Ascending aorta (tissue), 2 donors: ENCODE results near the gene INPP5A. TPM values are rescaled to one million over a fixed set of nuclear protein-coding genes. Genes with fewer than 3 reads are reported as not detected.

Experiments
- DNase-seq, 2 donors: peaks; one replicate each; pipeline ENCODE4 v3.0.0-alpha.2; 2019; ENCODE audit warnings: low spot score in 2 of 2
- H3K27ac ChIP-seq, 2 donors: fragments of 200-600 bp; sonication (generic); one replicate each; pipeline ENCODE4 v1.5.1; 2016 to 2017; ENCODE audit warnings: mild to moderate bottlenecking in 1 of 2
- H3K27me3 ChIP-seq: fragments of 200-600 bp; sonication (generic); one replicate; pipeline ENCODE4 v1.5.1; 2017
- H3K36me3 ChIP-seq, 2 donors: fragments of 200-600 bp; sonication (generic); one replicate each; pipeline ENCODE4 v1.5.1; 2016
- H3K4me1 ChIP-seq, 2 donors: fragments of 200-600 bp; sonication (generic); one replicate each; pipeline ENCODE4 v1.5.1; 2016 to 2017; ENCODE audit warnings: mild to moderate bottlenecking in 1 of 2
- H3K4me3 ChIP-seq, 2 donors: fragments of 200-600 bp; sonication (generic); one replicate each; pipeline ENCODE4 v1.5.1; 2016 to 2017; ENCODE audit warnings: mild to moderate bottlenecking in 1 of 2
- H3K9me3 ChIP-seq, 2 donors: fragments of 200-600 bp; sonication (generic); one replicate each; pipeline ENCODE4 v1.5.1; 2016
- CTCF ChIP-seq, 3 experiments: fragments of 200-600 bp in 2 of 3; fragments of 450-650 bp in 1 of 3; sonication (generic) in 2 of 3; IDR thresholded peaks; one replicate each; pipeline ENCODE4 v1.5.1; 2016 to 2019; ENCODE audit warnings: antibody characterized with exemption in 3 of 3, mild to moderate bottlenecking in 1 of 3, moderate library complexity in 1 of 3
- intact Hi-C: fragments of 100-400 bp; cut with DNase I; formaldehyde crosslinking; loops from one replicate; pipeline ENCODE4 v1.15.1; 2023
- total RNA-seq: library from RNA; depleted of rRNA; stranded (reverse); fragments of >200 nt; gene quantifications from one replicate; pipeline ENCODE4 v1.1.0, GENCODE V29; 2016

The INPP5A gene
- total RNA-seq, 1 donor from 2014 or later: 81.2 TPM

GRCh38 chr10:132755166-132755711, 217.7 kb downstream of the INPP5A start:
- TF ChIP-seq CTCF (IDR thresholded peaks at IDR 0.05): no peak
- H3K36me3 ChIP-seq: peaks cover 59 to 77% of the 10 kb centered on the region in 2 donors

GRCh38 chr10:132756591-132756990, 219.0 kb downstream of the INPP5A start:
- H3K27ac ChIP-seq: no peak overlapping the region
- H3K9me3 ChIP-seq: no peaks in the 10 kb centered on the region
- H3K4me1 ChIP-seq: no peaks in the 10 kb centered on the region
- peaks cover 53 to 77% of the 10 kb centered on the region in 2 donors for H3K36me3 ChIP-seq
- H3K27me3 ChIP-seq: no peaks in the 10 kb centered on the region
- no peak for DNase-seq
- intact Hi-C loops: no loop called here
- no peak overlapping the region for H3K4me3 ChIP-seq
- TF ChIP-seq CTCF (IDR thresholded peaks at IDR 0.05): no peak

More at GRCh38 chr10:132755166-132755711, 217.7 kb downstream of the INPP5A start:
- H3K27ac ChIP-seq: no peak overlapping the region
- H3K4me3 ChIP-seq: no peak overlapping the region
- intact Hi-C loops: no loop called here
- DNase-seq: no peak
- no peaks in the 10 kb centered on the region for H3K27me3 ChIP-seq
- no peaks in the 10 kb centered on the region for H3K4me1 ChIP-seq
- no peaks in the 10 kb centered on the region for H3K9me3 ChIP-seq

GRCh38 chr10:132757171-132757570, 219.6 kb downstream of the INPP5A start:
- H3K4me1 ChIP-seq: no peaks in the 10 kb centered on the region
- intact Hi-C loops: no loop called here
- peaks cover 53 to 82% of the 10 kb centered on the region in 2 donors for H3K36me3 ChIP-seq
- no peak overlapping the region for H3K27ac ChIP-seq
- DNase-seq: no peak
- H3K9me3 ChIP-seq: no peaks in the 10 kb centered on the region
- TF ChIP-seq CTCF (IDR thresholded peaks at IDR 0.05): no peak
- no peak overlapping the region for H3K4me3 ChIP-seq
- H3K27me3 ChIP-seq: no peaks in the 10 kb centered on the region

GRCh38 chr10:132758865-132759264, 221.3 kb downstream of the INPP5A start:
- DNase-seq: no peak
- H3K9me3 ChIP-seq: no peaks in the 10 kb centered on the region
- H3K36me3 ChIP-seq: peaks cover 52 to 78% of the 10 kb centered on the region in 2 donors
- H3K4me3 ChIP-seq: no peak overlapping the region
- TF ChIP-seq CTCF (IDR thresholded peaks at IDR 0.05): no peak
- H3K4me1 ChIP-seq: no peaks in the 10 kb centered on the region
- no peaks in the 10 kb centered on the region for H3K27me3 ChIP-seq
- no peak overlapping the region for H3K27ac ChIP-seq
- intact Hi-C loops: no loop called here

- H3K27me3 ChIP-seq: no peaks in the 10 kb centered on the region
- DNase-seq: no peak
- H3K4me1 ChIP-seq: no peaks in the 10 kb centered on the region
- intact Hi-C loops: no loop called here
- TF ChIP-seq CTCF (IDR thresholded peaks at IDR 0.05): no peak
- H3K4me3 ChIP-seq: no peak overlapping the region
- peaks cover 32 to 57% of the 10 kb centered on the region in 2 donors for H3K36me3 ChIP-seq
- H3K9me3 ChIP-seq: no peaks in the 10 kb centered on the region
- no peak overlapping the region for H3K27ac ChIP-seq
These were observed 223.9 kb downstream of the INPP5A start for GRCh38 chr10:132761395-132762060.
